Measurements from ENCODE around the gene LRRC40.

The LRRC40 gene

DNA sequence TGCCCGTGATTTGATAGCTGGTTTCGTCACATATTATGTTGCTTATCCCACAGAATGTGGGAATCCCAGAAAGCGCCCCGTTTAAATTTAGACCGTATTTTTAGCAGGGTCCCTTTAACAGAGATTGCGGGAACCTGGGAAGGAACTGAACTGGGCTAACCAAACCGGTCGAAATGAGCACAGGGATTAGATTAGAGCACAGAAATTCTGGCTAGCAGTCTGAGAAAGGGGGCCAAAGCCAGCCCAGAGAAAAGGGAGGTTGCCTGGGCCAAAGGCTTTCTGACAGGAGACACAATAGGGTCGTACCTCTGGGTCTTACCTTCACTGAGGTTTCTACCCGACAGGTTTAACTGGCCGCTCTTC is 327 bp downstream of the LRRC40 start:
- TF ChIP-seq, protein P1, sequence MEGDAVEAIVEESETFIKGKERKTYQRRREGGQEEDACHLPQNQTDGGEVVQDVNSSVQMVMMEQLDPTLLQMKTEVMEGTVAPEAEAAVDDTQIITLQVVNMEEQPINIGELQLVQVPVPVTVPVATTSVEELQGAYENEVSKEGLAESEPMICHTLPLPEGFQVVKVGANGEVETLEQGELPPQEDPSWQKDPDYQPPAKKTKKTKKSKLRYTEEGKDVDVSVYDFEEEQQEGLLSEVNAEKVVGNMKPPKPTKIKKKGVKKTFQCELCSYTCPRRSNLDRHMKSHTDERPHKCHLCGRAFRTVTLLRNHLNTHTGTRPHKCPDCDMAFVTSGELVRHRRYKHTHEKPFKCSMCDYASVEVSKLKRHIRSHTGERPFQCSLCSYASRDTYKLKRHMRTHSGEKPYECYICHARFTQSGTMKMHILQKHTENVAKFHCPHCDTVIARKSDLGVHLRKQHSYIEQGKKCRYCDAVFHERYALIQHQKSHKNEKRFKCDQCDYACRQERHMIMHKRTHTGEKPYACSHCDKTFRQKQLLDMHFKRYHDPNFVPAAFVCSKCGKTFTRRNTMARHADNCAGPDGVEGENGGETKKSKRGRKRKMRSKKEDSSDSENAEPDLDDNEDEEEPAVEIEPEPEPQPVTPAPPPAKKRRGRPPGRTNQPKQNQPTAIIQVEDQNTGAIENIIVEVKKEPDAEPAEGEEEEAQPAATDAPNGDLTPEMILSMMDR (IDR thresholded peaks at IDR 0.05; ENCODE audit: control insufficient read depth, insufficient read depth, low read depth, low read length, missing control alignments) = no peak
- no peak for DNase-seq (ENCODE audit: low read depth)

DNA sequence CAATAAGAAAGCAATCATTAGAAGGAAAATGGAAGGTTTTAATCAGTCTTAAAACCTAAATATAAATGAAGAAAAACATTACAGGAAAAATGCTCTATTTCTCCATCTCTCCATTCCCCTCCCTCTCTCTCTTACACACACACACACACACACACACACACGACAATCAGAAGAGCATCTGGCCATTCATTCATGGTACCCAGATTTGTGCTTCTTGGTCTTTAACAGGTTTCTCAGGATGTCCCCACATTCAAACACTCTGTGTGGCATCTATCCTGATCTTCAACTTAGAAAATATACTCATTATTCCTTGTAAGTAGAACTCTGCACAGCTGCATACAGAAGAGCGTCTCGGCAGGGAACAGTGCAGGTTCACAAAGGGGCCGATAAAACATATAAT is 779 bp downstream of the LRRC40 start:
- no peak for DNase-seq (ENCODE audit: low read depth)
- peak overlapping the region; percentile 55 for H3K4me3 ChIP-seq (ENCODE audit: control insufficient read depth, low read depth, low read length)
- TF ChIP-seq, protein P1 (IDR thresholded peaks at IDR 0.05; ENCODE audit: control insufficient read depth, insufficient read depth, low read depth, low read length, missing control alignments) = no peak

More for the DNA sequence above, 327 bp downstream of the LRRC40 start:
- peak overlapping the region; percentile 55 for H3K4me3 ChIP-seq (ENCODE audit: control insufficient read depth, low read depth, low read length)

DNA sequence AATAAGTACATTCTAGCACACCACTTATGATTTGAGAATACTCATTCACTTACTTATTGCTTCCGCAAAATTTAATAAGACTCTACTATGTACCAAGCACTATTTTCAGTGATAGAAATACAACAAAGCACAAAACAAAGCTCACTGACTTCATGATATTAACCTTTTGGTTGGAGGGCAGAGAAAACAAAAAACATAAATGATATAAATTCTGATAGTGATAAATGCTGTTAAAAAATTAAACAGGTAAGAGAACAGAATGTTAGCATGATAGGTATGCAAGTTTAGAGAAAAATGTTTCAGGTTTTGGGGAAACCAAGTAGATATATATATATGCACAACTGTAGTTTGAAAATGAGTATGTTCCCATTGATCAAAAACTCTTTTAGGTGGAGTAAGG is 1.2 kb downstream of the LRRC40 start:
- peak overlapping the region; percentile 55 for H3K4me3 ChIP-seq (ENCODE audit: control insufficient read depth, low read depth, low read length)
- no peak for DNase-seq (ENCODE audit: low read depth)
- TF ChIP-seq, protein P1 (IDR thresholded peaks at IDR 0.05; ENCODE audit: control insufficient read depth, insufficient read depth, low read depth, low read length, missing control alignments) = no peak

DNA sequence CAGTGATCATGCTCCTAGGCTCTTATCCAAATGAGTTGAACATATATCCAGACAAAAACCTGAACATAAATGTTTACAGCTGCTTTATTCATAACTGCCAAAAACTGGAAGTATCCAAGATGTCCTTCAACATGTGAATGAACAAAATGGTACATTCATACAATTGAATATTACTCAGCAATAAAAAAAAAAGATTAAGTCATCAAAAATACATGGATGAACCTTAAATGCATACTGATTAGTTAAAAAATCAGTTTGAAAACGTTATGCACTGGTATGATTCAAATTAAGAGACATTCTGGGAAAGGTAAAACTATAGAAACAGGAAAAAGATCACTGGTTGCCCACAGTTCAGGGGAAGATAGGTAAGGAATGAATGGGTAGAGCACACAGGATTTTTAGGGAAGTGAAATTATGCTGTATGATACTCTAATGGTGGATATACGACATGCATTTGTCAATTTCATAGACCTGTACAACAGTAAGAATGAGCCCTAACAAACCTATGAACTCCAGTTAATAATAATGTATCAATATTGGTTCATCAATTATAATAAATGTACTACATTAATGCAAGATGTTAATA is 3.1 kb downstream of the LRRC40 start:
- no peak for DNase-seq (ENCODE audit: low read depth)
- H3K4me3 ChIP-seq (ENCODE audit: control insufficient read depth, low read depth, low read length) = no peak overlapping the region
- TF ChIP-seq, protein P1 (IDR thresholded peaks at IDR 0.05; ENCODE audit: control insufficient read depth, insufficient read depth, low read depth, low read length, missing control alignments) = no peak

DNA sequence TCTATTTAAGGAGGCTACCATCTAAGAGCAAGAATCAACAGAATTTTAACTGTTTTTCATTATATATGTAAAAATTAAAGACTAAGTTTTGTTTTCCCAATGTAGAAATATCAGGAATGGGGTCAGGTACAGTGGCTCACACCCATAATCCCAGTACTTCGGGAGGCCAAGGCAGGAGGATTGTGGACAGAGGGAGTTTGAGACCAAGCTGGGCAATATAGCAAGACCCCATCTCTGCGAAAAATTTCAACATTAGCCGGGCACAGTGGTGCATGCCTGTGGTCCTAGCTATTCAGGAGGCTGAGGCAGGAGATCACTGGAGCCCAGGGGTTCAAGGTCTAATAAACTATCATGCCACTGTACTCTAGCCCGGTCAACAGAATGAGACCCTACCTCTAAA is 5.3 kb downstream of the LRRC40 start:
- DNase-seq (ENCODE audit: low read depth) = no peak
- H3K4me3 ChIP-seq (ENCODE audit: control insufficient read depth, low read depth, low read length) = no peak overlapping the region
- TF ChIP-seq, protein P1 (IDR thresholded peaks at IDR 0.05; ENCODE audit: control insufficient read depth, insufficient read depth, low read depth, low read length, missing control alignments) = no peak

DNA sequence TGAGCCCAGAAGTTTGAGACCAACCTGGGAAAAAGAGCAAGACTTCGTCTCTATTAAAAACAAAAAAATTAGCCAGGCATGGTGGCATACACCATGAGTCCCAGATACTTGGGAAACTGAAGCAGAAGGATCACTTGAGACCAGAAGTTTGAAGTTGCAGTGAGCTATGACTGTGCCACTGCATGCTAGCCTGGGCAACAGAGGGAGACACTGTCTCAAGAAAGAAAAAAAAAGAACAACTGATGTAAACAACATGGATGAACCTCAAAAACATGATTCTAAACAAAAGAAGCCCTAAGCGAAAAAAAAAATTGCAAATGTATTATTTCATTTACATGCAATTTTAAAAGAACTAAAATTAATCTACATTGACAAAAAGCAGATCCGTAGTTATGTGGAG is 9.0 kb downstream of the LRRC40 start:
- no peak for DNase-seq (ENCODE audit: low read depth)
- TF ChIP-seq, protein P1 (IDR thresholded peaks at IDR 0.05; ENCODE audit: control insufficient read depth, insufficient read depth, low read depth, low read length, missing control alignments) = no peak
- no peak overlapping the region for H3K4me3 ChIP-seq (ENCODE audit: control insufficient read depth, low read depth, low read length)

DNA sequence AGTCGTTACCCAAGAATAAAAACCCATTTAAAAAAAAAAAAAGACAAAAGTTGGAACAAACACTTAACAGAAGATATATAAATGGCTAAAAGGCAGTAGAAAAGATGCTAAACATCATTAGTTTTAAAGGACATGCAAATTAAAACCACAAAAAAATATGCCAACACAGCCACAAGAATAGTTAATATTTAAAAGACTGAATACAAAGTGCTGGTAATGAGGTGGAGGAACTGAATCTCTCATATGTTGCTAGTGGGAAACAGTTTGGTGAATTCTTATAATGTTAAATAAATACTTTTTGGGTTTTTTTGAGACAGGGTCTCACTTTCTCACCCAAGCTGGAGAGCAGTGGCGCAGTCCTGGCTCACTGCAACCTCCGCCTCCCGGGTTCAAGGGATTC is 10.0 kb downstream of the LRRC40 start:
- H3K4me3 ChIP-seq (ENCODE audit: control insufficient read depth, low read depth, low read length) = no peak overlapping the region
- no peak for DNase-seq (ENCODE audit: low read depth)
- TF ChIP-seq, protein P1 (IDR thresholded peaks at IDR 0.05; ENCODE audit: control insufficient read depth, insufficient read depth, low read depth, low read length, missing control alignments) = no peak

Data from AG09309 (cell line).